GM12875 (cell line): ENCODE data around the gene YLPM1.

Experiments
- H3K4me3 ChIP-seq: one replicate; pipeline ENCODE4 v1.5.1; 2011; ENCODE audit warnings: low read depth, low read length, control low read depth
- CTCF ChIP-seq: IDR thresholded peaks from 2 replicates; pipeline ENCODE4 v1.5.1; 2011; ENCODE audit warnings: low read depth, mild to moderate bottlenecking, control low read depth, inconsistent platforms, low read length, moderate library complexity, borderline replicate concordance; ENCODE audit not compliant: insufficient read depth

YLPM1 gene

GRCh38 chr14:74807853-74808545 is 44.9 kb downstream of the YLPM1 start:
- H3K4me3 ChIP-seq, result no peak overlapping the region
- TF ChIP-seq CTCF, result no peak

- no peak overlapping the region for H3K4me3 ChIP-seq
- no peak for TF ChIP-seq CTCF
Measured at GRCh38 chr14:74816124-74816523, 53.0 kb downstream of the YLPM1 start.

GRCh38 chr14:74820288-74820687 is 57.2 kb downstream of the YLPM1 start:
- no peak overlapping the region for H3K4me3 ChIP-seq
- no peak for TF ChIP-seq CTCF

GRCh38 chr14:74821267-74821915 is 58.3 kb downstream of the YLPM1 start:
- no peak overlapping the region for H3K4me3 ChIP-seq
- TF ChIP-seq CTCF, result no peak

- TF ChIP-seq CTCF, result no peak
- no peak overlapping the region for H3K4me3 ChIP-seq
Measured at GRCh38 chr14:74824997-74825396, 61.9 kb downstream of the YLPM1 start.

GRCh38 chr14:74826574-74826973 is 63.5 kb downstream of the YLPM1 start:
- no peak for TF ChIP-seq CTCF
- H3K4me3 ChIP-seq, result no peak overlapping the region

GRCh38 chr14:74829251-74829650 is 66.1 kb downstream of the YLPM1 start:
- H3K4me3 ChIP-seq, result no peak overlapping the region
- no peak for TF ChIP-seq CTCF
